GM12801 (cell line): Measurements from ENCODE around the gene MAP1S.

Experiments used
- CTCF ChIP-seq: IDR thresholded peaks from one replicate; pipeline ENCODE4 v1.5.1; 2011; ENCODE audit warnings: control low read depth; ENCODE audit not compliant: insufficient read length; ENCODE audit errors: extremely low read depth

Gene MAP1S

GRCh38 chr19:17743874-17744580 is 24.7 kb downstream of the MAP1S start:
- no peak for TF ChIP-seq CTCF

DNA sequence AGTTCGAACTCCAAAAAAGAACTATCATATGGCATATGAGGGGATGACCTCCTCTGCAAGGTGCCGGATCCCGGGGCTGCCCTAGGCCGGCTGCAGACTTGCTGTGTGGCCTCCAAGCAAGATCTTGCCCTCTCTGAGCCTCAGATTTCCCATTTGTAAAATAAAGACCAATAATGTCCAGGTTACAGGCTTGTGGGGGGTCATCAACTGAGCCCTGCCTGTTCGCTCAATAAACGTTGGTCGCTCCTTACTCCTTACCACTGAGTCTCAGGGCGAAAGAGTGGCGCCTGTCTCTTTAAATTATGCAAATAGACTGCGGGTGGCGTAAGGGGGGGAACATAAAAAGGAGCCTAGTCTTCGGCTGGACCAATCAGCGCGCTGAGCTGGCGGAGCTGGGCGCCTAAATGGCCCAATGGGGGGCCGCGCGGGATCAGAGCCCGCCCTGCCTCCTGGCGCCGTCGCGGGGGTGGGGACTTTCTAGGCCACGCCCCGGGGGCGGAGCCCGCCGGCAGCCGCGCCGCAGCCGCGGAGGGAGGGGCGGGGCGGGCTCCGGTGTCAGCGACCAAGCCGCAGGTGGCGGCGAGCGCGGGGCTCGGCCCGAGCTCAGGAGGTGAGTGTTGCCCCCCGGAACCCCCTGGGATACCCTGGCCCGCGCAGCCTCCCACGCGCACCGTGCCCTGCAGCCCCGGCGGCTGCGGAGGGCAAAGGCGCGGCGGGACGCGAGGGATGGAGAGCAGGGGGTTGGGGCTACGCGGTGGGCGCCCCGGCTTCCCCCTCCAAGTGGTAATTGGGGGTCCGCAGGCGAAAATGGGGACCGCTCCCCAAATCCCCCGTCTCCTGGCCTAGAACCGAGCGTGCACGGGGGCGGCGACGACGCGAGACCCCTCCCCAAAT is 28.2 kb downstream of the MAP1S start:
- no peak for TF ChIP-seq CTCF

GRCh38 chr19:17748884-17749638 is 29.8 kb downstream of the MAP1S start:
- TF ChIP-seq CTCF: no peak

DNA sequence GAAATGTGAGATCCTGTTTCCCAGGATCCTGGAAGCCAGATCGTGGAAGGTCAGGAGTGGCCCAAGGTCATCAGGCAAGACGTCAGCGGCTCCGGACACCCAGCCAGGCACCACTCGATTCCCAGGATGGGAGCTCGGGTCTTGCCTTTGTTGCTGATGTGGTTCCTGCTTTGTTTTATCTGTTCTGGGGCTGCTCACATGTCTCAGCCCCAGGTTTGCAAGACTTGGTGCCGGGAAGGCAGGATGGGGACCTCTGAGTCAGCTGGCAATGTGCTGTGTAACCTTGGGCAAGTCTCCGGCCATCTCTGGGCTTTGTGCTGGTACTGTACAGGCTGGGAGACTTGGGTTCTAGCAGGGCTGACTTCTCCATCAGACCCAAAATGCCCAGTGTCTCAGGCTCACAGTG is 30.6 kb downstream of the MAP1S start:
- TF ChIP-seq CTCF: no peak

- TF ChIP-seq CTCF: no peak
Observed at GRCh38 chr19:17751103-17751911, 32.0 kb downstream of the MAP1S start, which contains the start of gene FCHO1. Gene FCHO1, plus strand, starts transcription at chr19:17751477. Its CDS starts 3,688 bp downstream, at chr19:17755165.

DNA sequence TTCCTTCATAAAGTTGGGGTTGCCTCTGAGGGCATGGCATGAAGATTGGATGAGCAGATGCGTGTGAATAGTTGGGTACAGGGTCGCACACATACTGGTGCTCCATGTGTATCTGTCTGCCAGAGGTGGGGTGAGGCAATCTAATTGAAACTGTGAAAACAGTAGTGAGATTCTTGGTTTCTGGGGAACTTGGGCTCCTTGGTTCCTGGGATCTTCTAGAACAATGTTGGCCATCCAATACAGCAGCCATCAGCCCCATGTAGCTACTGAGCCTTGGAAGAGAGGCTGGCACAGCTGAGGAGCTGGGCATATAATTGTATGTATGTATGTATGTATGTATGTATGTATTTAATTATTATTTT is 32.6 kb downstream of the MAP1S start:
- TF ChIP-seq CTCF: no peak
